ENCODE results near the gene CDH23. TPM values are rescaled to one million over a fixed set of nuclear protein-coding genes. Genes with fewer than 3 reads are reported as not detected.

Gene CDH23
- total RNA-seq, 1 donor from 2014 or later = 0.40 TPM

GRCh38 chr10:71671994-71672946 lies 275.6 kb downstream of the CDH23 start:
- DNase-seq (ENCODE audit: low read depth) = no peak

- no peak for DNase-seq (ENCODE audit: low read depth)
These were observed 278.7 kb downstream of the CDH23 start for GRCh38 chr10:71675295-71675970.

- no peak for DNase-seq (ENCODE audit: low read depth)
These were observed 280.5 kb downstream of the CDH23 start for GRCh38 chr10:71677261-71677660.

GRCh38 chr10:71678057-71678805 lies 281.5 kb downstream of the CDH23 start:
- DNase-seq (ENCODE audit: low read depth) = no peak

- DNase-seq (ENCODE audit: low read depth) = no peak
These were observed 282.7 kb downstream of the CDH23 start for GRCh38 chr10:71679425-71679824.

- DNase-seq (ENCODE audit: low read depth) = no peak
These were observed 285.3 kb downstream of the CDH23 start for GRCh38 chr10:71681977-71682376.

GRCh38 chr10:71683301-71683700 lies 286.6 kb downstream of the CDH23 start:
- no peak for DNase-seq (ENCODE audit: low read depth)

- no peak for DNase-seq (ENCODE audit: low read depth)
These were observed 287.8 kb downstream of the CDH23 start for GRCh38 chr10:71684356-71685173.

GRCh38 chr10:71685554-71686232 lies 289.0 kb downstream of the CDH23 start:
- DNase-seq (ENCODE audit: low read depth) = no peak

GRCh38 chr10:71687077-71687476 lies 290.4 kb downstream of the CDH23 start:
- no peak for DNase-seq (ENCODE audit: low read depth)

GRCh38 chr10:71687480-71687879 lies 290.8 kb downstream of the CDH23 start:
- no peak for DNase-seq (ENCODE audit: low read depth)

- no peak for DNase-seq (ENCODE audit: low read depth)
These were observed 291.5 kb downstream of the CDH23 start for GRCh38 chr10:71688256-71688655.

- no peak for DNase-seq (ENCODE audit: low read depth)
These were observed 293.5 kb downstream of the CDH23 start for GRCh38 chr10:71690094-71690720.

GRCh38 chr10:71691405-71691804 lies 294.7 kb downstream of the CDH23 start:
- no peak for DNase-seq (ENCODE audit: low read depth)

- no peak for DNase-seq (ENCODE audit: low read depth)
These were observed 296.0 kb downstream of the CDH23 start for GRCh38 chr10:71692598-71693306.

- DNase-seq (ENCODE audit: low read depth) = no peak
These were observed 296.7 kb downstream of the CDH23 start for GRCh38 chr10:71693377-71693776.

GRCh38 chr10:71694039-71694501 lies 297.4 kb downstream of the CDH23 start:
- DNase-seq (ENCODE audit: low read depth) = no peak

- no peak for DNase-seq (ENCODE audit: low read depth)
These were observed 297.8 kb downstream of the CDH23 start for GRCh38 chr10:71694567-71694968.
